Astrocyte (in vitro differentiated cells and primary cell): ENCODE results near the gene ENDOV.

ENCODE experiments used
- EZH2 ChIP-seq: IDR thresholded peaks from 2 replicates; pipeline ENCODE4 v1.6.1; 2012; ENCODE audit warnings: mild to moderate bottlenecking, low read length, inconsistent platforms; ENCODE audit not compliant: insufficient read depth
- TF ChIP-seq, protein P1 (sequence below): IDR thresholded peaks from 2 replicates; pipeline ENCODE4 v1.5.1; 2011; ENCODE audit warnings: low read depth, mild to moderate bottlenecking, inconsistent platforms, low read length, moderate library complexity; ENCODE audit not compliant: insufficient read depth

GRCh38 chr17:80371196-80371595 is 43.8 kb upstream of the ENDOV start:
- TF ChIP-seq, protein P1, sequence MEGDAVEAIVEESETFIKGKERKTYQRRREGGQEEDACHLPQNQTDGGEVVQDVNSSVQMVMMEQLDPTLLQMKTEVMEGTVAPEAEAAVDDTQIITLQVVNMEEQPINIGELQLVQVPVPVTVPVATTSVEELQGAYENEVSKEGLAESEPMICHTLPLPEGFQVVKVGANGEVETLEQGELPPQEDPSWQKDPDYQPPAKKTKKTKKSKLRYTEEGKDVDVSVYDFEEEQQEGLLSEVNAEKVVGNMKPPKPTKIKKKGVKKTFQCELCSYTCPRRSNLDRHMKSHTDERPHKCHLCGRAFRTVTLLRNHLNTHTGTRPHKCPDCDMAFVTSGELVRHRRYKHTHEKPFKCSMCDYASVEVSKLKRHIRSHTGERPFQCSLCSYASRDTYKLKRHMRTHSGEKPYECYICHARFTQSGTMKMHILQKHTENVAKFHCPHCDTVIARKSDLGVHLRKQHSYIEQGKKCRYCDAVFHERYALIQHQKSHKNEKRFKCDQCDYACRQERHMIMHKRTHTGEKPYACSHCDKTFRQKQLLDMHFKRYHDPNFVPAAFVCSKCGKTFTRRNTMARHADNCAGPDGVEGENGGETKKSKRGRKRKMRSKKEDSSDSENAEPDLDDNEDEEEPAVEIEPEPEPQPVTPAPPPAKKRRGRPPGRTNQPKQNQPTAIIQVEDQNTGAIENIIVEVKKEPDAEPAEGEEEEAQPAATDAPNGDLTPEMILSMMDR: no peak
- no peak for TF ChIP-seq EZH2
